Measurements from ENCODE around the gene RASGRP2.

RASGRP2 gene

GRCh38 chr11:64743591-64744543, at the start of gene RASGRP2:
RASGRP2 (minus strand) TSS chr11:64744142; CDS start chr11:64742866, 1,276 bp downstream.
- DNase-seq (ENCODE audit: low read depth in 2 of 3, low spot score in 2 of 3): peak in 2 of 3 experiments; percentile 77 to 78

- DNase-seq (ENCODE audit: low read depth in 2 of 3, low spot score in 2 of 3): no peak
Observed at GRCh38 chr11:64792482-64792881, 48.5 kb upstream of the RASGRP2 start.

- DNase-seq (ENCODE audit: low read depth in 2 of 3, low spot score in 2 of 3): no peak
Observed at GRCh38 chr11:64791781-64792291, 47.9 kb upstream of the RASGRP2 start.

- DNase-seq (ENCODE audit: low read depth in 2 of 3, low spot score in 2 of 3): no peak
Observed at GRCh38 chr11:64790205-64791095, 46.5 kb upstream of the RASGRP2 start.

- DNase-seq (ENCODE audit: low read depth in 2 of 3, low spot score in 2 of 3): no peak
Observed at GRCh38 chr11:64789331-64790204, 45.6 kb upstream of the RASGRP2 start.

GRCh38 chr11:64788321-64789215, 44.6 kb upstream of the RASGRP2 start:
- DNase-seq (ENCODE audit: low read depth in 2 of 3, low spot score in 2 of 3): no peak

- no peak for DNase-seq (ENCODE audit: low read depth in 2 of 3, low spot score in 2 of 3)
Observed at GRCh38 chr11:64787526-64788320, 43.8 kb upstream of the RASGRP2 start.

GRCh38 chr11:64786308-64786707, 42.4 kb upstream of the RASGRP2 start:
- DNase-seq (ENCODE audit: low read depth in 2 of 3, low spot score in 2 of 3): no peak

GRCh38 chr11:64784813-64785581, 41.1 kb upstream of the RASGRP2 start:
- no peak for DNase-seq (ENCODE audit: low read depth in 2 of 3, low spot score in 2 of 3)

GRCh38 chr11:64778473-64779298, 34.7 kb upstream of the RASGRP2 start, which contains the start of gene SF1:
SF1 (minus strand) TSS chr11:64778542; CDS start chr11:64778392, 150 bp downstream.
- DNase-seq (ENCODE audit: low read depth in 2 of 3, low spot score in 2 of 3): peak; percentile 89 to 98 (median 95)

- DNase-seq (ENCODE audit: low read depth in 2 of 3, low spot score in 2 of 3): no peak
Observed at GRCh38 chr11:64778223-64778472, 34.2 kb upstream of the RASGRP2 start.

- DNase-seq (ENCODE audit: low read depth in 2 of 3, low spot score in 2 of 3): peak in 2 of 3 experiments; percentile 61 to 64
Observed at GRCh38 chr11:64777449-64778222, 33.7 kb upstream of the RASGRP2 start.

- no peak for DNase-seq (ENCODE audit: low read depth in 2 of 3, low spot score in 2 of 3)
Observed at GRCh38 chr11:64776875-64777274, 32.9 kb upstream of the RASGRP2 start.

- no peak for DNase-seq (ENCODE audit: low read depth in 2 of 3, low spot score in 2 of 3)
Observed at GRCh38 chr11:64776425-64776824, 32.5 kb upstream of the RASGRP2 start.

- no peak for DNase-seq (ENCODE audit: low read depth in 2 of 3, low spot score in 2 of 3)
Observed at GRCh38 chr11:64774144-64774543, 30.2 kb upstream of the RASGRP2 start.

GRCh38 chr11:64772303-64773018, 28.5 kb upstream of the RASGRP2 start:
- DNase-seq (ENCODE audit: low read depth in 2 of 3, low spot score in 2 of 3): no peak
